Measurements from ENCODE around the gene HUS1.
"Not testable (repeated sequence)": the region's sequence is repeated elsewhere in the genome, so short reads cannot be mapped to it uniquely, and the experiment has no call there.

Gene HUS1

GRCh38 chr7:47991270-47991669 is 11.9 kb upstream of the HUS1 start:
- DNase-seq (no peak), ATAC-seq (no peak)
- H3K4me3 Mint-ChIP-seq: peak overlapping the region; percentile 93 to 94
- no peaks in the 10 kb centered on the region for H3K27me3 Mint-ChIP-seq
- peaks cover 11 to 13% of the 10 kb centered on the region in 2 donors for H3K9me3 Mint-ChIP-seq
- H3K27ac Mint-ChIP-seq: peak overlapping the region in 1 of 2 donors; percentile 90
- H3K4me1 Mint-ChIP-seq: peaks cover 19% of the 10 kb centered on the region

GRCh38 chr7:47990592-47990991 is 11.2 kb upstream of the HUS1 start:
- H3K9me3 Mint-ChIP-seq: peaks cover 11 to 13% of the 10 kb centered on the region in 2 donors

GRCh38 chr7:47989607-47990400 is 10.4 kb upstream of the HUS1 start:
- ATAC-seq, H3K27me3 Mint-ChIP-seq, H3K9me3 Mint-ChIP-seq, DNase-seq, H3K4me3 Mint-ChIP-seq, H3K27ac Mint-ChIP-seq: not testable (repeated sequence)
- H3K4me1 Mint-ChIP-seq: peaks cover 19% of the 10 kb centered on the region

More at GRCh38 chr7:47990592-47990991, 11.2 kb upstream of the HUS1 start:
- Mint-ChIP-seq H3K4me1 (peaks cover 19% of the 10 kb centered on the region), H3K27ac (no peak overlapping the region), H3K27me3 (no peaks in the 10 kb centered on the region), H3K4me3 (no peak overlapping the region)
- no peak for ATAC-seq
- DNase-seq: no peak

GRCh38 chr7:47988496-47989386 is 9.3 kb upstream of the HUS1 start:
- no peak for DNase-seq
- Mint-ChIP-seq H3K4me3 (no peak overlapping the region), H3K4me1 (peaks cover 19% of the 10 kb centered on the region), H3K27ac (no peak overlapping the region), H3K9me3 (no peaks in the 10 kb centered on the region), H3K27me3 (no peaks in the 10 kb centered on the region)
- ATAC-seq: no peak

- H3K27ac Mint-ChIP-seq: no peak overlapping the region
- H3K4me3 Mint-ChIP-seq: no peak overlapping the region
- no peak for ATAC-seq
- H3K9me3 Mint-ChIP-seq: no peaks in the 10 kb centered on the region
- peaks cover 18% of the 10 kb centered on the region for H3K4me1 Mint-ChIP-seq
- DNase-seq: no peak
- H3K27me3 Mint-ChIP-seq: no peaks in the 10 kb centered on the region
These were observed 3.2 kb upstream of the HUS1 start for GRCh38 chr7:47982610-47983009.

GRCh38 chr7:47980648-47981047 is 1.2 kb upstream of the HUS1 start:
- H3K27ac Mint-ChIP-seq: not testable (repeated sequence)

GRCh38 chr7:47979832-47980181 is 392 bp upstream of the HUS1 start:
- no peak for ATAC-seq
- Mint-ChIP-seq H3K4me3 (peak overlapping the region; percentile 87 to 94), H3K4me1 (peaks cover 30% of the 10 kb centered on the region), H3K27ac (peak overlapping the region in 1 of 2 donors; percentile 20), H3K9me3 (no peaks in the 10 kb centered on the region), H3K27me3 (no peaks in the 10 kb centered on the region)
- no peak for DNase-seq

More at GRCh38 chr7:47980648-47981047, 1.2 kb upstream of the HUS1 start:
- H3K9me3 Mint-ChIP-seq, DNase-seq, H3K27me3 Mint-ChIP-seq, H3K4me3 Mint-ChIP-seq, ATAC-seq: not testable (repeated sequence)
- peaks cover 27% of the 10 kb centered on the region for H3K4me1 Mint-ChIP-seq

GRCh38 chr7:47978790-47979144 is 648 bp downstream of the HUS1 start:
- ATAC-seq: no peak
- Mint-ChIP-seq H3K4me1 (peaks cover 40% of the 10 kb centered on the region), H3K27ac (peak overlapping the region; percentile 96 to 99), H3K4me3 (peak overlapping the region; percentile 87 to 94), H3K9me3 (no peaks in the 10 kb centered on the region), H3K27me3 (no peaks in the 10 kb centered on the region)
- no peak for DNase-seq

GRCh38 chr7:47973739-47974138 is 5.7 kb downstream of the HUS1 start:
- DNase-seq (peak in 1 of 2 donors; percentile 34), ATAC-seq (peak; percentile 89)
- Mint-ChIP-seq H3K27me3 (no peaks in the 10 kb centered on the region), H3K9me3 (no peaks in the 10 kb centered on the region), H3K4me1 (peaks cover 61% of the 10 kb centered on the region), H3K27ac (peak overlapping the region; percentile 51 to 96), H3K4me3 (peak overlapping the region; percentile 34 to 70)

GRCh38 chr7:47970761-47971160 is 8.7 kb downstream of the HUS1 start:
- no peaks in the 10 kb centered on the region for H3K27me3 Mint-ChIP-seq
- no peak overlapping the region for H3K4me3 Mint-ChIP-seq
- peak overlapping the region in 1 of 2 donors; percentile 67 for H3K27ac Mint-ChIP-seq
- no peak for ATAC-seq
- H3K4me1 Mint-ChIP-seq: peaks cover 49% of the 10 kb centered on the region
- no peaks in the 10 kb centered on the region for H3K9me3 Mint-ChIP-seq
- no peak for DNase-seq

- H3K4me3 Mint-ChIP-seq: no peak overlapping the region
- peaks cover 41% of the 10 kb centered on the region for H3K4me1 Mint-ChIP-seq
- peak; percentile 72 for ATAC-seq
- peak; percentile 38 to 46 for DNase-seq
- no peaks in the 10 kb centered on the region for H3K9me3 Mint-ChIP-seq
- H3K27ac Mint-ChIP-seq: peak overlapping the region; percentile 61 to 88
- H3K27me3 Mint-ChIP-seq: no peaks in the 10 kb centered on the region
These were observed 10.3 kb downstream of the HUS1 start for GRCh38 chr7:47968847-47969774.

GRCh38 chr7:47967708-47968107 is 11.7 kb downstream of the HUS1 start:
- Mint-ChIP-seq H3K4me3 (no peak overlapping the region), H3K27ac (no peak overlapping the region), H3K27me3 (no peaks in the 10 kb centered on the region), H3K9me3 (no peaks in the 10 kb centered on the region), H3K4me1 (peaks cover 27% of the 10 kb centered on the region)
- no peak for ATAC-seq
- DNase-seq: no peak

- no peak for DNase-seq
- Mint-ChIP-seq H3K27ac (no peak overlapping the region), H3K27me3 (no peaks in the 10 kb centered on the region), H3K4me1 (peaks cover 25% of the 10 kb centered on the region), H3K4me3 (no peak overlapping the region), H3K9me3 (no peaks in the 10 kb centered on the region)
- ATAC-seq: no peak
These were observed 12.3 kb downstream of the HUS1 start for GRCh38 chr7:47967123-47967522.

- H3K27me3 Mint-ChIP-seq: no peaks in the 10 kb centered on the region
- no peak overlapping the region for H3K27ac Mint-ChIP-seq
- H3K4me3 Mint-ChIP-seq: no peak overlapping the region
- H3K9me3 Mint-ChIP-seq: no peaks in the 10 kb centered on the region
- DNase-seq (no peak), ATAC-seq (no peak)
- peaks cover 25% of the 10 kb centered on the region for H3K4me1 Mint-ChIP-seq
These were observed 14.0 kb downstream of the HUS1 start for GRCh38 chr7:47965456-47965855.

- Mint-ChIP-seq H3K4me3 (no peak overlapping the region), H3K4me1 (peaks cover 6% of the 10 kb centered on the region), H3K27ac (no peak overlapping the region), H3K9me3 (no peaks in the 10 kb centered on the region), H3K27me3 (no peaks in the 10 kb centered on the region)
- no peak for ATAC-seq
- DNase-seq: no peak
These were observed 17.2 kb downstream of the HUS1 start for GRCh38 chr7:47962262-47962661.

All from stimulated activated naive CD8-positive, alpha-beta T cell treated with anti-CD3 and anti-CD28 coated beads, Interleukin-15, amount 100 ng/mL, for 72 hours (primary cell).